GM12874 (cell line): Measurements from ENCODE around the gene JDP2.
A peak's percentile ranks its signal among the peaks of the same experiment; 100 is the strongest.

Source experiments
- TF ChIP-seq, protein P1 (sequence below): IDR thresholded peaks from 2 replicates; pipeline ENCODE4 v1.5.1; 2011; ENCODE audit warnings: low read depth, mild to moderate bottlenecking, control low read depth, low read length, moderate library complexity; ENCODE audit not compliant: insufficient read depth

Gene JDP2, protein sequence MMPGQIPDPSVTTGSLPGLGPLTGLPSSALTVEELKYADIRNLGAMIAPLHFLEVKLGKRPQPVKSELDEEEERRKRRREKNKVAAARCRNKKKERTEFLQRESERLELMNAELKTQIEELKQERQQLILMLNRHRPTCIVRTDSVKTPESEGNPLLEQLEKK

DNA sequence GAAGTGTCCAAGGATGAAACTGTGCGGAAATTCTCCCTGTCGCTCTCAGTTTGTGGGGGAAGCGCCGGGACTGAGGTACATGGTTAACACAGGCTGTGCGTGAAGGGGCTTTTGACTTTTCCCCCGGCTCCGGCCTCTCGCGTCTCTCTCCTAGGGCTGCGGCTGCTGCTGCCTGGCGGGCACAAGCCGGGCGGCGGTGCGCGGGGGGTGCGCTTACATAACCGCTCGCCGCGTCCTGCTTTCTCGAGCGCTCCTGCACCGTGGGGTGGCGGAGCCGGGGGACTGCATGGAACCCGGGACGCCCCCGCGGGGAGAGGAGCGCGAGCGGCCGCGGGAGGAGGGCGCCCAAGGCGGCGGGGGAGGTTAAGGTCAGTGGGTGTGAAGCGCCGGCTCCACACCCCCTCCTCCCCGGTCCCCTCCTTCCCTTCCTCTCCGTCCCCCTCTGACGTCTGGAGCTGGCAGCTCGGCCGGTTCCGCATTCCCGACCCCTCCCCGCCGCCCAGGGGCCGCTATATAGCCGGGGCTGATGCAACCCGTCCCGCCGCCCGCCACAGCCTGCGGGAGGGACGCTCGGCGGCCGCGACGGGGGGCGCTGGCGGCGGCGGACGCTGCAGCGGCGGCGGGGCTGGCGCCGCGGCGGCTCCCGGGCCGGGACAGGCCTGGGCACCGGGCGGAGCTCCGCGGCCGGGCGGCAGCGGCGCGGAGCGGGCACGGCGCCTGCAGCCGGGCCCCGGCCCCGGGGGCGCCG, at the start of gene JDP2:
Gene JDP2, plus strand, starts transcription at position 541 of the 748 bp plus-strand sequence. CDS start 9,899 bp downstream, outside the sequence.
- TF ChIP-seq, protein P1, sequence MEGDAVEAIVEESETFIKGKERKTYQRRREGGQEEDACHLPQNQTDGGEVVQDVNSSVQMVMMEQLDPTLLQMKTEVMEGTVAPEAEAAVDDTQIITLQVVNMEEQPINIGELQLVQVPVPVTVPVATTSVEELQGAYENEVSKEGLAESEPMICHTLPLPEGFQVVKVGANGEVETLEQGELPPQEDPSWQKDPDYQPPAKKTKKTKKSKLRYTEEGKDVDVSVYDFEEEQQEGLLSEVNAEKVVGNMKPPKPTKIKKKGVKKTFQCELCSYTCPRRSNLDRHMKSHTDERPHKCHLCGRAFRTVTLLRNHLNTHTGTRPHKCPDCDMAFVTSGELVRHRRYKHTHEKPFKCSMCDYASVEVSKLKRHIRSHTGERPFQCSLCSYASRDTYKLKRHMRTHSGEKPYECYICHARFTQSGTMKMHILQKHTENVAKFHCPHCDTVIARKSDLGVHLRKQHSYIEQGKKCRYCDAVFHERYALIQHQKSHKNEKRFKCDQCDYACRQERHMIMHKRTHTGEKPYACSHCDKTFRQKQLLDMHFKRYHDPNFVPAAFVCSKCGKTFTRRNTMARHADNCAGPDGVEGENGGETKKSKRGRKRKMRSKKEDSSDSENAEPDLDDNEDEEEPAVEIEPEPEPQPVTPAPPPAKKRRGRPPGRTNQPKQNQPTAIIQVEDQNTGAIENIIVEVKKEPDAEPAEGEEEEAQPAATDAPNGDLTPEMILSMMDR = 0 out of 2 replicates have a peak, but pooled peaks have one; percentile 16

- TF ChIP-seq, protein P1 = no peak
Observed at GRCh38 chr14:75379246-75379929, 48.4 kb upstream of the JDP2 start.

DNA sequence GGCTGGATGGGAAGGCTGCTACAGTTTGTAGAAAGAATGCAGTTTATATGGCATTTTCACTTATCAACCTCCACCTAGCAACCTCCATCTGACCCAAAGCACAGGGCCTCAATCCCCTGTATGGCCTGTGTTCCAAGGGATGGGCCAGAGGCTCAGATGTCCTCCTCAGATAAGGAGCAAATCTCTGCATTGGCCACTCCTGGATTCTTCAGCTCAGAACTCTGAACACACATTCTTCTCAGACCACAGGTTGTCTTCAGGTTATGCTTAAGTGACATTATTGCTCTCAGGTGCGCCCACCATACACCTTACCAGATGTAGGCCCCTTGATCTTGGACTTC, 47.9 kb upstream of the JDP2 start:
- TF ChIP-seq, protein P1 = no peak

GRCh38 chr14:75380656-75381055, 47.2 kb upstream of the JDP2 start:
- TF ChIP-seq, protein P1 = no peak

DNA sequence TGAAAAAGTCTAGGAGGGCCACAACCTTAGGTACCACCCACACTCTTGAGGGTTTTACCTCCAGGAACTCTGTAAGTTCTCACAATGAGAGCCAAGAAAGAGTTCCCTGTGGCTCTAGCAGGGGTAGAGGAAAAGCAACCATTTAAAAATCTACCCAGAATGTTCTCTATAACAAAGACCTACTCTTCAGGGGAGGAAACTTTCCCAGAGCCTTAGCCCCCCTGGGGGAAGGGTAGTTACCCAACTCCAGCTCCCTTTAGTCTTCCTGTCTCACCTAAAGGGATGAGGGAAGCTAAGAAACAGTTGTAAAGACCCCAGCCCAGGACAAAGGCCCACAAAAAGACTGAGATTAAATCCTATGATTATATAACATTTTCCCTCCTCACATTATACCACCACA, 46.2 kb upstream of the JDP2 start:
- TF ChIP-seq, protein P1 = no peak

DNA sequence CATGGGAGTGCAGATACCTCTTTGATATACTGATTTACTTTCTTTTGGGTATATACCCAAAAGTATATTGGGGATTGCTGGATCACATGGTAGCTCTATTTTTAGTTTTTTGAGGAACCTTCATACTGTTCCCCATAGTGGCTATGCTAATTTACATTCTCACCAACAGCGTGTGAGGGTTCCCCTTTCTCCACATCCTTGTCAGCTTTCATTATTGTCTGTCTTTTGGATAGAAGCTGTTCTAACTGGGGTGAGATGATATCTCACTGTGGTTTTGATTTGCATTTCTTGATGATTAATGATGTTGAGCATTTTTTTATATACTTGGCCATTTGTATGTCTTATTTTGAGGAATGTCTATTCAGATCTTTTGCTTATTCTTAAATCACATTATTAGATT, 44.1 kb upstream of the JDP2 start:
- TF ChIP-seq, protein P1 = no peak

DNA sequence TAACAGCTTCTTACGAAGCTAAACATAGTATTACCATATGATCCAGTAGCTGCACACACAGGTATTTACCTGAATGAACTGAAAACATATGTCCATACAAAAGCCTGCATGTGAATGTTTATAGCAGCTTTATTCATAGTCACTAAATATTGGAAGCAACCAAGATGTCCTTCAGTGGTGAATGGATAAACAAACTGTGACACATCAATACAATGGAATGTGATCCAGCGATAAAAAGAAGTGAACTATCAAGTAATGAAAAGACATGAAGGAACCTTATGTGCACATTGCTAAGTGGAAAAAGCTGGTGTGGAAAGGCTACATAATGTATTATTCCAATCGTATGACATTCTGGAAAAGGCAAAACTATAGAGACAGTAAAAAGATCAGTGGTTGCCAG, 38.1 kb upstream of the JDP2 start:
- TF ChIP-seq, protein P1 = no peak
